ENCODE results near the gene KREMEN1.
"Not testable (repeated sequence)": the region's sequence is repeated elsewhere in the genome, so short reads cannot be mapped to it uniquely, and the experiment has no call there.

The KREMEN1 gene, protein sequence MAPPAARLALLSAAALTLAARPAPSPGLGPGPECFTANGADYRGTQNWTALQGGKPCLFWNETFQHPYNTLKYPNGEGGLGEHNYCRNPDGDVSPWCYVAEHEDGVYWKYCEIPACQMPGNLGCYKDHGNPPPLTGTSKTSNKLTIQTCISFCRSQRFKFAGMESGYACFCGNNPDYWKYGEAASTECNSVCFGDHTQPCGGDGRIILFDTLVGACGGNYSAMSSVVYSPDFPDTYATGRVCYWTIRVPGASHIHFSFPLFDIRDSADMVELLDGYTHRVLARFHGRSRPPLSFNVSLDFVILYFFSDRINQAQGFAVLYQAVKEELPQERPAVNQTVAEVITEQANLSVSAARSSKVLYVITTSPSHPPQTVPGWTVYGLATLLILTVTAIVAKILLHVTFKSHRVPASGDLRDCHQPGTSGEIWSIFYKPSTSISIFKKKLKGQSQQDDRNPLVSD

GRCh38 chr22:29072979-29073617 lies at the start of gene KREMEN1:
KREMEN1 (plus strand) TSS chr22:29073035; CDS start chr22:29073131, 96 bp downstream.
- ATAC-seq, result no peak
- DNase-seq, result no peak

GRCh38 chr22:29023172-29023796 lies 49.6 kb upstream of the KREMEN1 start:
- no peak for ATAC-seq
- no peak for DNase-seq

- DNase-seq (no peak), ATAC-seq (no peak)
Observed at GRCh38 chr22:29026579-29026978, 46.3 kb upstream of the KREMEN1 start.

- ATAC-seq (no peak), DNase-seq (no peak)
Observed at GRCh38 chr22:29028468-29028867, 44.4 kb upstream of the KREMEN1 start.

- ATAC-seq (no peak), DNase-seq (no peak)
Observed at GRCh38 chr22:29029202-29030000, 43.4 kb upstream of the KREMEN1 start.

DNA sequence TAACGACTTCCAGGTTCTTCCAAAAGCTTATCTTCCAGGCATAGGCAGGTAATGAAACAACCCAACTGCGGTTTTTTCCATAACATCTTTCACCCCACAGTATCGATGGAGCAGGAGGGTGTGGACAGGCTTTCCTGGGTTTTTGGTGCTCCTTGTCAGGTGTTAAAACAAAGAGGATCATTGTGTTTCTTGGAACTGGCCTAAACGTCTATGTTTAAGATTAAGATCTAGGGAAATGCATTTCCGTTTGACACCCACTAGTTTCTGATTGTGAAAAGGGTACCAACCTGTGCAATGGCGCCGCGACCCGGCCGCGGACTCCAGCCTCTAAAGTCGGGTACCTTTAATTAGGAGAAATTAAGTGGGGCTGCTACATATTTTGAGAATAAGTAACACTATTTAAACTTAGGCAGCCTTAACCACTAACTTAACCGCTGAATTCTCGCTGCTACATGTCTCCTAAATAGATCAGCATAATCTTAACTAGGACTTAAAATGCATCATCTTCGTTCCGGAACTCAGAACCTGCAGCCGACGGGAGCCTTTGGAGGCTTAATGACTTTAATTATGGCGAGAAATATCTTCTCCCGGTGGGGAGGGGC lies 42.7 kb upstream of the KREMEN1 start:
- no peak for ATAC-seq
- peak; percentile 20 for DNase-seq

- DNase-seq, result peak; percentile 45
- ATAC-seq, result peak; percentile 30
Observed at GRCh38 chr22:29030618-29031226, 42.1 kb upstream of the KREMEN1 start.

GRCh38 chr22:29031227-29032011 lies 41.4 kb upstream of the KREMEN1 start:
- DNase-seq (peak; percentile 18), ATAC-seq (peak; percentile 63)

DNA sequence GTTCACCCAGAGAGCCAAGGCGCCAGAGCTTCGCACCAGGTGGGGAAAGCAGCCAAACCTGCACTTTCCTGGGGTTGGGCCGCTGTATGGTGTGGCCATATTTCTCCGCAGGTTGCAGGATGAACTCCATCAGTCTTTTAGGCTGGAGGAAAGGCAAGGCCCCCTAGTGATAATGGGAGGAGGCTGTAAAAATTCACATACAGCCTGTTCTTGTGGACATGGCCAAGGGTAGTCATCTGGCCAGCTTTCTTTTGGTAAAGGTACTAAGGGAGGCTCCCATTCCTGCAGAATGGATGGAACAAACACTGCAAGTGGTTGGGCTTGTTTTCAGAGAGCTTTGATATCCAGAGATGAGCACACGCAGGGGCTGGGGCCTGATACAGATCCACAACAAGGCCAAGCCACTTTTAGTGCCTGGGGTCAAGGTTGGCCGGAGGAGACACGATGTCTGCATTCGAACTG lies 40.8 kb upstream of the KREMEN1 start:
- ATAC-seq, result no peak
- no peak for DNase-seq

DNA sequence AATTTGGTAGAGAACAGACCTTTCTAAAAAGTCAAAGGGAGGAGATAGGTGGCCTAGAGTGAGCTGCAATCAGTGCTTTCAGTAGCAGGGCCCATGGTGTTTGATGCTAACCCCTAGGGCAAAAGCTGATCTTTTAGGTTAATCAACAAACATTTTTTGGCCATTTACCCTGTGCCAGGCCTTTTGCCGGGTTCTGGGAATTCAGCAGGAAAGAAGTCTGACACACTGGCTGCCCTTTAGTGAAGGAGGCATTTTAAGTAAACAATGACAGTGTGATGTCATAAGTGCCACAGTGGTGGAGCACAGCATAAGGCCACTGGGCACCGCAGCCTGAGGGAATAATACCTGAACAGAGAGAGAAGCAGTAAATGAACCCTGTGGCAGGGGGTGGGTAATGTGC lies 40.3 kb upstream of the KREMEN1 start:
- ATAC-seq, result no peak

GRCh38 chr22:29037340-29037932 lies 35.4 kb upstream of the KREMEN1 start:
- ATAC-seq (no peak), DNase-seq (no peak)

More for the DNA sequence above, 40.3 kb upstream of the KREMEN1 start:
- DNase-seq, result no peak

- ATAC-seq (no peak), DNase-seq (no peak)
Observed at GRCh38 chr22:29039148-29039547, 33.7 kb upstream of the KREMEN1 start.

- not testable (repeated sequence) for ATAC-seq, DNase-seq
Observed at GRCh38 chr22:29039684-29040083, 33.2 kb upstream of the KREMEN1 start.

DNA sequence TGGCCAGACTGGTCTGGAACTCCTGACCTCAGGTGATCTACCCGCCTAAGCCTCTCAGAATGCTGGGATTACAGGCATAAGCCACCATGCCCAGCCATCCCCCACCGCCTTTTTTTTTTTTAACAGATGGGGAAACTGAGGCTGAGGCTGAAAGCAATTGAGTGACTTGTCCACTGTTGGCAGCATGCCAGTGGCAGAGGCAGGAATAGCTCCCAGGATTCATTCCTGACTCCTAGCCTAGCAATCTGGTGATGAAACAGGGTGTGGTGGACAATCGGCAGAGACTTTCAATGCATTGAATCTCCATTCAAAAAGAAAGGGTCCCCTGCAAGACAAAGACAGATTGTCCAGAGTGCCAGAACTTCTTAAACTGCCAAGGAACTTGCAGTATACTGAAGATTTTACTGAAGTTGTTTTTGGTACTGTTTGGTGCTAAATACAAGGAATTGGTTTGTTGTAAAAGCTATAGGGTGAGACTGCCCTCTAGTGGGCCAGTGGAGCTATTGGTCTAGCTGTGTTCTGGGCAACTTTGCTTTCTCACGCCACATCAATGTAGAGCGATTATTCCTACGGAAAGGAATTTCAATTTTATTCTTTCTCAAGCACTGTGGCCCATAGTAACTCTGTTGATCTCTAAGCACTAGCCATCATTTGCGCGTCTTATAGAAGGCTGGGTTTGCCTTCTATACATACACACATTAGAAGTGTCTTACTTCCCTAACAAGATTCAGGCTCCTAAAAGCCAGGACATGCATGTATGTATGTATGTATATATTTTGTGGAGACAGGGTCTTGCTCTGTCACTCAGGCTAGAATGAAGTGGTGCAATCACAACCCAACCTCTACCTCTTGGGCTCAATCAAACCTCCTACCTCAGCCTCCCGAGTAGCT lies 32.2 kb upstream of the KREMEN1 start:
- DNase-seq (peak; percentile 67), ATAC-seq (peak; percentile 63)

GRCh38 chr22:29041408-29041807 lies 31.4 kb upstream of the KREMEN1 start:
- no peak for ATAC-seq
- DNase-seq, result no peak

DNA sequence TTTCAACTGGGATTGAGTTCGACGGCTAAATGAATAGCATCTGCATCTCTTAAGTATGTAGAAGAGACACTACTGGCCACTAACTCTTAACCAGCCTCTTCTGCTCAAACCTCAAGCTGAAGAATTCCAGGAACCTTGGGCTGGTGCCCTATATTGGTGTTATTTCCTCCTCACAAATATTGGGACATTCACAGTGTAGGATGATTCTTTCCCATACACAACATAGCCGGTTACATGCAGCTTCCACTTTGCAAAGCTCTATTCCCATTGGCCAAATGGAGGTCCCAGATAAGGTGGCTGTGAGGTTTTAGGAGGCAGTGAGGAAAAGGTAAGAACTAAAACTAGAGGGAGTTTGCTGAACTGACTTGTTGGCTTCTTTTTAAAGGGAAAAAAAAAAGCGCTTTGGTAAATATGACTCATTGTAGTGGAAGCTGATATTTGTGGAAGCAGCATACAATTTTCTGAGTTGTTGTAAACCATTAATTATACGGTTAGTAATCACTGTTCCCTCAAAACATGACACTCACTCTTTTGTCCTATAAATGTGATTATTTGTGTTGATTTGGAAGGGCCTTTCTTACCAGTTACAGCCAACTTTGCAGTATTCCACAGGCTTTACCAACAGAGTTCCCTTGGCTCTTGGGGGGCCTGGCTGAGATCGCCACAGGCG lies 28.8 kb upstream of the KREMEN1 start:
- ATAC-seq (no peak), DNase-seq (no peak)

DNA sequence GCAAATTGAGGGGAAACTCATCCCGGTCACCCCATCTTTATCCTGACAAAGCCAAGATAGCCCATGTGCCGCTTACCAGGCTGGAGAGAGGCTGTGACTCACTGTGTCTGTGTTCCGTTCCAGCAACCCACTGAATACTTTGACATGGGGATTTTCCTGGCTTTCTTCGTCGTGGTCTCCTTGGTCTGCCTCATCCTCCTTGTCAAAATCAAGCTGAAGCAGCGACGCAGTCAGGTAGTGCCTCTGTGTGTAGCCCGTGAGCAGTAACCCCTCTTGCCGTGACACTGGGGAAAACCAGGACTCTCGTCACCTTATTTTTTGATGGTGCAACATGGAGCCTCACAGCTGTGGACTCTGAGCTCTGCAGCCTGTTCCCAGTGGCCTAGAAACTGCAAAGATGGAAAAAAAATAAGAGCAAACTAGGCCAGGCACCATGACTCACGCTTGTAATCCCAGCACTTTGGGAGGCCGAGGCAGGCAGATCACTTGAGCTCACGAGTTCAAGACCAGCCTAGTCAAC lies 28.1 kb upstream of the KREMEN1 start:
- ATAC-seq (no peak), DNase-seq (no peak)
